Esophagus (tissue), 2 donors: ENCODE data around the gene NHLH1. TPM values are rescaled to one million over a fixed set of nuclear protein-coding genes. Genes with fewer than 3 reads are reported as not detected.

Experiments used
- H3K27ac ChIP-seq, 2 donors: one replicate each; pipeline ENCODE4 v1.5.1; 2013; ENCODE audit warnings: low read depth in 2 of 2, mild to moderate bottlenecking in 2 of 2, inconsistent platforms in 1 of 2, low read length in 1 of 2, moderate library complexity in 1 of 2
- H3K27me3 ChIP-seq, 2 donors: one replicate each; pipeline ENCODE4 v1.6.1; 2013; ENCODE audit warnings: low read length in 2 of 2, control low read depth in 1 of 2, mild to moderate bottlenecking in 1 of 2; ENCODE audit not compliant: insufficient read depth in 2 of 2, control insufficient read depth in 1 of 2
- H3K36me3 ChIP-seq, 2 donors: one replicate each; pipeline ENCODE4 v1.6.1; 2013; ENCODE audit warnings: low read length in 1 of 2; ENCODE audit not compliant: control insufficient read depth in 2 of 2, insufficient read depth in 2 of 2
- H3K4me1 ChIP-seq, 2 donors: one replicate each; pipeline ENCODE4 v1.6.1; 2013; ENCODE audit warnings: low read length in 1 of 2; ENCODE audit not compliant: control insufficient read depth in 2 of 2, insufficient read depth in 2 of 2
- H3K4me3 ChIP-seq, 2 donors: one replicate each; pipeline ENCODE4 v1.5.1; 2013; ENCODE audit warnings: low read length in 2 of 2, mild to moderate bottlenecking in 2 of 2, low read depth in 1 of 2, moderate library complexity in 1 of 2
- H3K9me3 ChIP-seq, 2 donors: one replicate each; pipeline ENCODE4 v1.6.1; 2013; ENCODE audit warnings: mild to moderate bottlenecking in 2 of 2, low read depth in 1 of 2, low read length in 1 of 2, moderate library complexity in 1 of 2; ENCODE audit not compliant: control insufficient read depth in 2 of 2, insufficient read depth in 1 of 2
- WGBS, 2 donors: extraction: QIAGEN DNeasy Blood & Tissue Kit; methylation state at CpG; one replicate each; pipeline ENCODE4 v1.1.7; 2013; 5-methylcytosine and 5-hydroxymethylcytosine counted together
- polyA plus RNA-seq, 2 donors: library from polyadenylated mRNA; stranded (reverse); fragments of 200-250 nt; gene quantifications; one replicate each; pipeline ENCODE4 v1.2.3, GENCODE V29; 2013
- donor health status: healthy with polysubstance abuse.
- donor health status: Bipolar disorder and iron deficiency.

Gene NHLH1
- polyA plus RNA-seq, 2 donors = 0.08 to 0.09 TPM

DNA sequence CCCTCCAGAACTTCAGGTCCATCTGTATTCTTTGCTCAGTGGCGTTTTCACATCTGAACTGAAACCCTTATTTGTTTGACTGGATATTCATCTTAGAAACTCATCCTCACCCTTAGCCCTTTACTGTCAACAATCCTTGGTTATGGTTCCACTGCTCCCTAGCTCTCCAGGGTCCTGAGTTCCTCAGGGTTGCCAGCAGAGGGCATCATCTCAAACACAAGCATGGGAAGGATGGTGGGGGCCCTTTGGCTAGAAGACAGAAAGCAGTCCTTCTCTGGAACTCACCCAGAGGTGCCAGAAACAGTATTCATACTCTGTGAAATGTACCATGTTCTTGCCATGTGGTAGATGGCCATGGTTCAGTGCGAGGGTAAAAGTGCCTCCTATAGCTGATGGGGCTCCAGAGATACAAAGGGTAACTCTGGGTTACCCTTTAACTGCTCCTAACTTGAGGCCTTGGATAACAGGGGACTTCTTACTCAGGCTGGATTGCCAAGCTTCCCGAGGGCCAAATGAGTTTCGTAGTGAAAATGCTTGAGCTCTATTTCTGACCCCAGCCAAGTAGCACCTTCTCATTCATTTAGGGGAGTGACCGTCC is 12.4 kb upstream of the NHLH1 start:
- Histone ChIP-seq H3K27ac (no peak overlapping the region), H3K4me1 (peaks cover 0 to 2% of the 10 kb centered on the region in 2 donors), H3K36me3 (peaks cover 40 to 54% of the 10 kb centered on the region in 2 donors), H3K4me3 (no peak overlapping the region), H3K9me3 (no peaks in the 10 kb centered on the region), H3K27me3 (no peaks in the 10 kb centered on the region)
- WGBS, 2 donors = 78 to 79% methylated on average over 5 of the region's 5 CpGs

DNA sequence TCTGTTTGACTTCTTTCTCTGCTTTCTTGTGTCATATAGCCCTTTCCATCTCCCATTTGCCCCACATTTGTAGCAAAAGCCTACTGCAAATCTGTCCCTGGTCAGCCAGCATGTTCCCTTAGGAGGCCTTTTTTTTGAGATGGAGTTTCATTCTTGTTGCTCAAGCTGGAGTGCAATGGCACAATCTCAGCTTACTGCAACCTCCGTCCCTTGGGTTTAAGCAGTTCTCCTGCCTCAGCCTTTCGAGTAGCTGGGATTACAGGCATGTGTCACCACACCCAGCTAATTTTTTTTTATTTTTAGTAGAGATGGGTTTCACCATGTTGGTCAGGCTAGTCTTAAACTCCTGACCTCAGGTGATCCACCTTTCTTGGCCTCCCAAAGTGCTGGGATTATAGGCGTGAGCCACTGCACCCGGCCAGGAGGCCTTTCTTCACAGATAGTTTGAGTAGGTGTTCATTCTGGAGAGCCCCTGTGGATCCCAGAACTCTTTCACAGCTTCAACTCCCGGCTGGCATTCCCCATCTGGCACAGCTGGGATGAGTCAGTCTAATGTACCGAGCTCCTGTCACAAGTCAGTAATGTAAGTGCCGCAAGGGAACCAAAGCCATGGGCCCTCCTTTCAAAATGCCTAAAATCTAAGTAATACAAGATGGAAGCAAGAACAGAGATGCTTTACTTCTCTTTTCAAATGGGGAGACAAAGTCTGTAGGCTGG is 9.4 kb upstream of the NHLH1 start:
- Histone ChIP-seq H3K27ac (no peak overlapping the region), H3K4me1 (peaks cover 0 to 2% of the 10 kb centered on the region in 2 donors), H3K36me3 (peaks cover 35 to 49% of the 10 kb centered on the region in 2 donors), H3K4me3 (no peak overlapping the region), H3K27me3 (no peaks in the 10 kb centered on the region), H3K9me3 (no peaks in the 10 kb centered on the region)
- WGBS, 2 donors = 79 to 80% methylated on average over 7 of the region's 7 CpGs

DNA sequence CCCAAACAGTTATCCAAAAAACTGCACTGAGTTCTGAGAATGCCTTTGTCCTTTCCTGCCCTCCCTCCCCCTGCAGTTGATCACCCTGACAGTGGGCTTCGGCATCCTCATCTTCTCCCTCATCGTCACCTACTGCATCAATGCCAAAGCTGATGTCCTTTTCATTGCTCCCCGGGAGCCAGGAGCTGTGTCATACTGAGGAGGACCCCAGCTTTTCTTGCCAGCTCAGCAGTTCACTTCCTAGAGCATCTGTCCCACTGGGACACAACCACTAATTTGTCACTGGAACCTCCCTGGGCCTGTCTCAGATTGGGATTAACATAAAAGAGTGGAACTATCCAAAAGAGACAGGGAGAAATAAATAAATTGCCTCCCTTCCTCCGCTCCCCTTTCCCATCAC is 8.8 kb upstream of the NHLH1 start:
- Histone ChIP-seq H3K4me3 (no peak overlapping the region), H3K9me3 (no peaks in the 10 kb centered on the region), H3K4me1 (peaks cover 0 to 2% of the 10 kb centered on the region in 2 donors), H3K27me3 (no peaks in the 10 kb centered on the region), H3K36me3 (peaks cover 31 to 43% of the 10 kb centered on the region in 2 donors), H3K27ac (no peak overlapping the region)
- WGBS, 2 donors = 82 to 83% methylated on average over 4 of the region's 4 CpGs

DNA sequence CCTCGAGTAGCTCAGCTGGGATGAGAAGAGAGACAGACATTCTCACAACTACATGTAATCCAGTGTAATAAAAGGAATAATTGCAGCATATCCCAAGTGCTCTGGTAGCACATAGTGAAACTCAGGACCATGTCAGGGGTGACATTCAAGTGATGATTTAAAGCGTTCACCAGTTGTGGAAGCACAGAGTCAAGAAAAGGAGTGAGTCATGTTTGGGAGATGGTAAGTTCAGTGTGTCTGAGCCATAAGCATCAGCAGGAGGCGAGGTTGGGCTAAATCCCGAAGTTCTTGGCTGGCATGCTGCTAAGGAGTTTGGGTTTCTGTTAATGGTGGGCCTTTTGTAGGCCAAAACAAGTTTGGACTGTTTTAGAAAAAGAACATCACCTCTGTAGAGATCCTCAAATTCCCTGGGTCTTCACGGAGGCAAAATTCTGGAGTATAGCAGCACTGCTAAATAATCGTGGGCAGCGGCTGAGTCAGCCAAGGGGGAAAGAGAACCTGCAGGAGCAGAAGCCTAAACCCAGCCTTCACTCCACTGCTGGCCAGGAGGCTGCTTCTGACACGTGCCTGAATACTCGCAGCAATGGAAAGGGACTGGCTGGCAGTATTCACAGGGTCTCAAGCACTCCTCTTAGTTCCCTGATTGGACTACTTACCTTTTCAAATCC is 7.2 kb upstream of the NHLH1 start:
- no peaks in the 10 kb centered on the region for H3K9me3 ChIP-seq
- H3K27ac ChIP-seq = no peak overlapping the region
- no peak overlapping the region for H3K4me3 ChIP-seq
- WGBS, 2 donors = 82 to 85% methylated on average over 9 of the region's 9 CpGs
- H3K4me1 ChIP-seq = peaks cover 0 to 2% of the 10 kb centered on the region in 2 donors
- no peaks in the 10 kb centered on the region for H3K27me3 ChIP-seq
- peaks cover 28 to 30% of the 10 kb centered on the region in 2 donors for H3K36me3 ChIP-seq

DNA sequence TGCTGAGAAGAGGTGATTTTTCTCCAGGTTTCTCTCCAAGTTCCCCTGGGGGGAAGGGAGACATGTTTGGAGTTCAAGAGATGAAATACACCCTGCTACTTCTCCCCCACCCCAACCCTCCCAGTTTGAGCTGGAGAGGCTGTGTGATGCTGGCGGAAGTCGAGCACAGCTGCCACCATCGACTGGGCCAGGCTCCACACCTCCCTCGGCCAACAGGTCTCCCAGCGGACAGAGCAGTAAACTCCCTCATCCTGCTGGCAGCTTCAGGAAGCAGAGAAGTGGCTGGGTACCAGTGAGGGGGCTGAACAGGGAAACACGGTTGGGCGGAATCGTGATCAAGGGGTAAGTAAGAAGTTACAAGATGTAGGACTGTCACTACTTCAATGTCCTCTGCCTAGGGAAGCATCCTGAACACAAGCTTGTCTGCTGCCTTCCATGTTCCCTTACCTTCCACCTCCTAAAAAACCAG is 6.6 kb upstream of the NHLH1 start:
- H3K27ac ChIP-seq = no peak overlapping the region
- H3K36me3 ChIP-seq = peaks cover 25 to 27% of the 10 kb centered on the region in 2 donors
- 86% methylated on average over 8 of the region's 8 CpGs for WGBS, 2 donors
- H3K4me3 ChIP-seq = no peak overlapping the region
- no peaks in the 10 kb centered on the region for H3K27me3 ChIP-seq
- no peaks in the 10 kb centered on the region for H3K9me3 ChIP-seq
- H3K4me1 ChIP-seq = peaks cover 0 to 2% of the 10 kb centered on the region in 2 donors

DNA sequence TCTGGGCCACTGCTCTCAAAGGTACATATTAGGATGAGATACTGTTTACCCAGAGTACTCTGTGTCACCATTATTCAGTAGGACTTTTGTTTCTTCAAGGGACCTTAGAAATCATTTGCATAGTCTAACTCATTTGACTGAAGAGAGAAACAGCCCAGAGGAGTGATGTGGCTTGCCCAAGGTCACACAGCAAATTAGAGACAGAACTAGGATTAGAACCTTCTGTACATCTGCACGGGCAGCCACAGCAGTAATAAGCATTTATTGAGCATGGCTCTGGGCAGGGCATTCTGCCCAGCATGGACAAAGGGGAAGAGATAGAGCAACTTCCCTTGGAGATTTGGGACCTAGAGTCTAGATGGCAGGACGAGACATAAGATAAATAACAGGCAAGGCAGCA is 5.7 kb upstream of the NHLH1 start:
- no peaks in the 10 kb centered on the region for H3K27me3 ChIP-seq
- H3K4me1 ChIP-seq = peaks cover 0 to 2% of the 10 kb centered on the region in 2 donors
- H3K4me3 ChIP-seq = no peak overlapping the region
- no peaks in the 10 kb centered on the region for H3K9me3 ChIP-seq
- H3K27ac ChIP-seq = no peak overlapping the region
- H3K36me3 ChIP-seq = peaks cover 17 to 18% of the 10 kb centered on the region in 2 donors
- whole genome bisulfite sequencing, 2 donors = 72 to 86% methylated on average over 2 of the region's 2 CpGs

DNA sequence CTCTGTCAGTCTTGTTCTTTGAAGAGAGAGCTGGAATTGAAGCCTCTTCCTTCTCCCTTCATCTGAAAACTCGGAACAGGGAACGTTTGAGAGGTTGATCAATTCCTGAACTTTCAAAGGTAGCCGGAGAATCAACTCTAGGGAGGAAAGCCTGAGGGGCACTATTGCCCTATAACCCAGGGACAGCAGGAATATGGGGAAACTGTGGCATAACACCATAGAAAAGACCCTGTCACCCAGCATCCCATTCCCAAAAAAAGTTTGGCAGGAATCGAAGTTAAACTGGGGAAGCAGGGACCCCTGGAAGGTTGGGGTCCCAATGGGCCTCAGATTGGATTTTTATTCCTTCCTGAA is 5.1 kb upstream of the NHLH1 start:
- Histone ChIP-seq H3K9me3 (no peaks in the 10 kb centered on the region), H3K4me3 (no peak overlapping the region), H3K27ac (no peak overlapping the region), H3K36me3 (peaks cover 12 to 16% of the 10 kb centered on the region in 2 donors), H3K27me3 (no peaks in the 10 kb centered on the region), H3K4me1 (peaks cover 0 to 1% of the 10 kb centered on the region in 2 donors)
- WGBS, 2 donors = 87 to 88% methylated on average over 4 of the region's 4 CpGs

DNA sequence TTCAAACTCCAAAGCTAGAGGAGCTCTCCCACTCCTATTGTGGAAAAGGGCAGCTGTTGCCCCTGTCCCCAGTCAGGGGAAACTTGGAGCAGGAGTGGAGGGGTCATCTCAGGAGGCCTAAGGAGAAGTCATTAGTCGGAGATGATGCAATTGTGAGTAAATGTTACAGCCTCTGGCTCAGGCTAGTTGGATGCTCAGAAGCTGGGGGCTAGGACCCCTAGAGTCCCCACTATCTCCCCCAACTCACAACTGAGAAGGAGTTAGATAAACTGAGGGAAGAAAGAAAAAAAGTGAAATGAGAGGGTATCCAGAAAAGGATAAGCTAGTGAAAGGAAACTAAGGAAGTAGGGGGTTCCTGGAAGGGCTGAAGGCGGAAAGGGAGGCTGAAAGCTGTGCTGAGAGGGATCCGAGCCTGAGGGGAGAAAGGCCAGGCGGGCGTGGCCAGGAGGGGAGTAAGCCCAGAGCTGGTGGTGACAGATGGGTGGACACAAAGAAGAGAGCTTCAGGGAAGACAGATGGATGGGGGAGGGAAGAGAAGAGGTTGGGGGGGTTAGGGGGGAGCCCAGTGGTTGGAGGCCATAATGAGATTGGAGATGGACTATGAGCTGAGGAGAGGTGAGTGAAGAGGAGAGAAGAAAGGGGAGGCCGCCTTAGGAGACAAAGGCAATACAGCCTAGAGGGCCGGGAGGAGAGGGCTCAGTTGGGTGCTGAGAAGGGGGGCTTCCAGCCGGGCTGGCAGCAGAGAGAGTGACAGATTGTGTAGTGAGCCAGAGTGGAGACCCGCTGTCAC is 4.5 kb upstream of the NHLH1 start:
- Histone ChIP-seq H3K27me3 (no peaks in the 10 kb centered on the region), H3K36me3 (peaks cover 9 to 16% of the 10 kb centered on the region in 2 donors), H3K4me1 (no peaks in the 10 kb centered on the region), H3K4me3 (no peak overlapping the region), H3K27ac (no peak overlapping the region), H3K9me3 (no peaks in the 10 kb centered on the region)
- 73 to 74% methylated on average over 9 of the region's 9 CpGs for WGBS, 2 donors

DNA sequence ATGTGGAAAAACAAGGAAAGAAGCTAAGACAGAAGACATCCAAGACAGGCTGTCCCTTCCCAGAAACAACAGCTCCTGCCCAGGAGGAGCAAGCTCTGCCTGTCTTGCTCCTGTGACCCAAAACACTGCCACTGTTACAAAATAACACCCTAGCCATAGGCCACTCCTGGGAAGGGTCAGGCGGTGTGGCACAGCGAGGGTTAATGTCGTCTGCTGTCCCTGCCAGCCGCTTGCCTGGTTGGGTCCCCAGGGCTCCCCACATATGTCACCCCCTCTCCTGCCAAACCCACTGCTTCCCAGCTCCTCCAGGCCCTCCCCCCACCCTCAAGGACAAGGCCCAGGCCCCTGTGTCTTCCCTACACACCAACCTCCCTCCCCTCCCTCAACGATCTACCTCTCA is 3.9 kb upstream of the NHLH1 start:
- Histone ChIP-seq H3K27me3 (no peaks in the 10 kb centered on the region), H3K9me3 (no peaks in the 10 kb centered on the region), H3K4me3 (no peak overlapping the region), H3K4me1 (no peaks in the 10 kb centered on the region), H3K27ac (no peak overlapping the region), H3K36me3 (peaks cover 9 to 14% of the 10 kb centered on the region in 2 donors)
- WGBS, 2 donors = 52 to 55% methylated on average over 5 of the region's 5 CpGs
